Hepatocyte (in vitro differentiated cells): Measurements from ENCODE around the gene ADORA2A.

Experiments used
- EZH2 ChIP-seq: fragments of 200-600 bp; sonication (generic); IDR thresholded peaks from 2 replicates; pipeline ENCODE4 v1.6.1; 2016; ENCODE audit warnings: antibody characterized with exemption, mild to moderate bottlenecking, borderline replicate concordance
- EZH2phosphoT487 ChIP-seq: fragments of 200-600 bp; sonication (generic); IDR thresholded peaks from one replicate; pipeline ENCODE4 v1.6.1; 2018; ENCODE audit warnings: antibody characterized with exemption, mild to moderate bottlenecking, low read depth, moderate library complexity; ENCODE audit not compliant: unreplicated experiment, severe bottlenecking
- TF ChIP-seq, protein P1 (sequence below): fragments of 200-600 bp; sonication (generic); IDR thresholded peaks from 2 replicates; pipeline ENCODE4 v1.5.1; 2016; ENCODE audit warnings: antibody characterized with exemption, mild to moderate bottlenecking; ENCODE audit not compliant: poor library complexity

DNA sequence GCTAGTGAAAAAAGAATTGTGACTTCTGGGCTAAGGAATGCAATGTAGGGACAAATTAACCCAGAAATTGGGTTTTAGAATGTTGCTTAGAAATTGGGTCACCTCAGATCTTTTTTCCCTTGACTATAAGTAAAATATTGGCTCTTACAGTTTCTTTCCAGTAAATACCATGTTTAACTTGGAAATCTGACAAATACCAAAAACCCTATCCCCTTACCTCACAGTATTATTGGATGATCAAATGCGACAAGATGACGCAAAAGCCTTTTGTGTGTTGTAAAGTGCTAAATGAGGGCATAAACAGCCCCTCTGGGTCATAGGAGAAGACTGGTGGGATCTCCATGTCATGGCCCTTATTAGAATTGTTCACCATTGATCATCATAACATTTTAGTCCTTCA lies 61.6 kb downstream of the ADORA2A start:
- TF ChIP-seq, protein P1, sequence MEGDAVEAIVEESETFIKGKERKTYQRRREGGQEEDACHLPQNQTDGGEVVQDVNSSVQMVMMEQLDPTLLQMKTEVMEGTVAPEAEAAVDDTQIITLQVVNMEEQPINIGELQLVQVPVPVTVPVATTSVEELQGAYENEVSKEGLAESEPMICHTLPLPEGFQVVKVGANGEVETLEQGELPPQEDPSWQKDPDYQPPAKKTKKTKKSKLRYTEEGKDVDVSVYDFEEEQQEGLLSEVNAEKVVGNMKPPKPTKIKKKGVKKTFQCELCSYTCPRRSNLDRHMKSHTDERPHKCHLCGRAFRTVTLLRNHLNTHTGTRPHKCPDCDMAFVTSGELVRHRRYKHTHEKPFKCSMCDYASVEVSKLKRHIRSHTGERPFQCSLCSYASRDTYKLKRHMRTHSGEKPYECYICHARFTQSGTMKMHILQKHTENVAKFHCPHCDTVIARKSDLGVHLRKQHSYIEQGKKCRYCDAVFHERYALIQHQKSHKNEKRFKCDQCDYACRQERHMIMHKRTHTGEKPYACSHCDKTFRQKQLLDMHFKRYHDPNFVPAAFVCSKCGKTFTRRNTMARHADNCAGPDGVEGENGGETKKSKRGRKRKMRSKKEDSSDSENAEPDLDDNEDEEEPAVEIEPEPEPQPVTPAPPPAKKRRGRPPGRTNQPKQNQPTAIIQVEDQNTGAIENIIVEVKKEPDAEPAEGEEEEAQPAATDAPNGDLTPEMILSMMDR: no peak
- no peak for TF ChIP-seq EZH2
- no peak for TF ChIP-seq EZH2phosphoT487
